Measurements from ENCODE around the gene ISL2. TPM values are rescaled to one million over a fixed set of nuclear protein-coding genes. Genes with fewer than 3 reads are reported as not detected.

Gene ISL2
- total and polyA plus RNA-seq, 9 of the 15 experiments (the other 6 are each of a cell fraction or from before 2014, with no cell fraction given), result 0.15 to 23.7 (median 4.0) TPM

GRCh38 chr15:76337696-76338485 lies 1.3 kb downstream of the ISL2 start (continued):
- TF ChIP-seq MLLT1 (IDR thresholded peaks at IDR 0.05), result no peak
- TF ChIP-seq TSC22D4 (tag; IDR thresholded peaks at IDR 0.05), result no peak
- TF ChIP-seq RBM25 (IDR thresholded peaks at IDR 0.05; ENCODE audit: low read depth, low read length, severe bottlenecking), result no peak
- no peak for TF ChIP-seq MCM3 (IDR thresholded peaks at IDR 0.05)
- TF ChIP-seq CREB1 (IDR thresholded peaks at IDR 0.05), result no peak; the same call in 1 of the 2 replicates
- peak; percentile 58 for TF ChIP-seq CREB1 (CRISPR knock-in tag; IDR thresholded peaks at IDR 0.05)
- no peak for TF ChIP-seq CEBPB (tag; IDR thresholded peaks at IDR 0.05)
- TF ChIP-seq SNIP1 (IDR thresholded peaks at IDR 0.05; ENCODE audit: low read depth), result no peak
- no peak for TF ChIP-seq GTF2B (IDR thresholded peaks at IDR 0.05; ENCODE audit: extremely low read depth, insufficient read length)
- peak; percentile 76 for TF ChIP-seq EP400 (IDR thresholded peaks at IDR 0.05)
- no peak for TF ChIP-seq RHOXF2B (CRISPR knock-in tag; conservative IDR thresholded peaks at IDR 0.05)
- TF ChIP-seq ZFP36 (IDR thresholded peaks at IDR 0.05; ENCODE audit: low read depth, low read length, partially characterized antibody), result no peak
- no peak for TF ChIP-seq TEAD4 (IDR thresholded peaks at IDR 0.05; ENCODE audit: low read length)
- TF ChIP-seq TEAD4 (CRISPR knock-in tag; IDR thresholded peaks at IDR 0.05; ENCODE audit: borderline replicate concordance), result 0 out of 2 replicates have a peak, but pooled peaks have one; percentile 54
- no peak for TF ChIP-seq PTTG1 (tag; IDR thresholded peaks at IDR 0.05; ENCODE audit: low read depth)
- TF ChIP-seq HIVEP1 (CRISPR knock-in tag; IDR thresholded peaks at IDR 0.05), result no peak; the same call in 1 of the 2 replicates
- TF ChIP-seq C11orf30 (IDR thresholded peaks at IDR 0.05; ENCODE audit: low read depth), result no peak
- no peak for TF ChIP-seq ADNP (tag; IDR thresholded peaks at IDR 0.05)
- TF ChIP-seq ZNF282 (CRISPR knock-in tag; IDR thresholded peaks at IDR 0.05), result no peak
- TF ChIP-seq TFE3 (CRISPR knock-in tag; IDR thresholded peaks at IDR 0.05), result no peak
- no peak for TF ChIP-seq ZNF41 (CRISPR knock-in tag; conservative IDR thresholded peaks at IDR 0.05)
- no peak for TF ChIP-seq E4F1 (CRISPR knock-in tag; IDR thresholded peaks at IDR 0.05; ENCODE audit: borderline replicate concordance)
- no peak for TF ChIP-seq ZNF507 (tag; conservative IDR thresholded peaks at IDR 0.05)
